ENCODE data around the gene IL1RAPL1. TPM values are rescaled to one million over a fixed set of nuclear protein-coding genes. Genes with fewer than 3 reads are reported as not detected.

Gene IL1RAPL1
- total RNA-seq, 3 donors from 2014 or later: 0.16 to 0.44 TPM; not detected in 1

DNA sequence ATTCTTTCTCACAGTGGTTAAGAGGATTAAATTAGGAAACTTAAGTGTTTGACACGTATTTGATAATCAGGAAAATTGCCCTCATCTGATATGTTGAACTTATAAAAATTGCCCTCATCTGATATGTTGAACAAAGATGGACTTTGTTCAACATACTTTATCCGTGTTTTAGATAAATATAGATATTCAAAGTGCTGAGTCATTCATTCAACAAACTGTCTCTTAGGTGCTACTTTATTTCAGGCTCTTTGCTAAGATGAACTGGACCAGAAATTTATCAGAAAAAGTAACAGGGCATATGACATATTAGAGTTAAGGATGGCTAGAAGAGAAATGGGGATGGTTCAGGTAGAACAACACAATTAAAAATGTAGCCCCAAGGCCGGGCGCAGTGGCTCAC lies 81.7 kb downstream of the IL1RAPL1 start:
- Histone ChIP-seq H3K4me3 (no peak overlapping the region), H3K27ac (no peak overlapping the region), H3K9me3 (no peaks in the 10 kb centered on the region), H3K4me1 (no peaks in the 10 kb centered on the region), H3K27me3 (peaks cover 0 to 14% of the 10 kb centered on the region in 2 donors), H3K36me3 (no peaks in the 10 kb centered on the region)
- TF ChIP-seq, protein P1, sequence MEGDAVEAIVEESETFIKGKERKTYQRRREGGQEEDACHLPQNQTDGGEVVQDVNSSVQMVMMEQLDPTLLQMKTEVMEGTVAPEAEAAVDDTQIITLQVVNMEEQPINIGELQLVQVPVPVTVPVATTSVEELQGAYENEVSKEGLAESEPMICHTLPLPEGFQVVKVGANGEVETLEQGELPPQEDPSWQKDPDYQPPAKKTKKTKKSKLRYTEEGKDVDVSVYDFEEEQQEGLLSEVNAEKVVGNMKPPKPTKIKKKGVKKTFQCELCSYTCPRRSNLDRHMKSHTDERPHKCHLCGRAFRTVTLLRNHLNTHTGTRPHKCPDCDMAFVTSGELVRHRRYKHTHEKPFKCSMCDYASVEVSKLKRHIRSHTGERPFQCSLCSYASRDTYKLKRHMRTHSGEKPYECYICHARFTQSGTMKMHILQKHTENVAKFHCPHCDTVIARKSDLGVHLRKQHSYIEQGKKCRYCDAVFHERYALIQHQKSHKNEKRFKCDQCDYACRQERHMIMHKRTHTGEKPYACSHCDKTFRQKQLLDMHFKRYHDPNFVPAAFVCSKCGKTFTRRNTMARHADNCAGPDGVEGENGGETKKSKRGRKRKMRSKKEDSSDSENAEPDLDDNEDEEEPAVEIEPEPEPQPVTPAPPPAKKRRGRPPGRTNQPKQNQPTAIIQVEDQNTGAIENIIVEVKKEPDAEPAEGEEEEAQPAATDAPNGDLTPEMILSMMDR (IDR thresholded peaks at IDR 0.05): no peak
- TF ChIP-seq POLR2A (IDR thresholded peaks at IDR 0.05) (no peak), POLR2AphosphoS5 (IDR thresholded peaks at IDR 0.05) (no peak)
- no peak for DNase-seq (ENCODE audit: low spot score in 2 of 2)
- intact Hi-C loops (cut with DNase I; ENCODE audit: low total_unique reads): no loop called here

DNA sequence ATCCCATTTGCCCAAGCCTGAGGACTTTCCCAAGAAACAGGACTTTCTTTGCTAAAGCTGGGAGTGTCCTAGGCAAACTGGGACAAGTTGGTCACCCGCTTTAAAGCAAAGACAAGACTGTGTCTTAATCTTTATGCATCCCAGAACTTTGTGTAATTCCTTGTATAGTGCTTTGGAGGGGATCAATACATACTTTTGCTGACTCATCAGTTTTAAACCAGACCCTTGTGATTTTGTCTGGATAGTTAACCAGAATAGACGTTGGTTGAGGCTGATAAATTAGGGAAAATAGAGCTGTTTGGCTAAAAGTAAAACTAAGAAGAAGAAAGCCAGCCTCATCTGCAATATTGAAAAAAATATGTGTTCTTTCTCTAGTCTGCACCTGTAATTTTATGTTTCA lies 82.8 kb downstream of the IL1RAPL1 start:
- Histone ChIP-seq H3K27me3 (peaks cover 0 to 14% of the 10 kb centered on the region in 2 donors), H3K4me3 (no peak overlapping the region), H3K4me1 (no peaks in the 10 kb centered on the region), H3K27ac (no peak overlapping the region), H3K36me3 (no peaks in the 10 kb centered on the region), H3K9me3 (no peaks in the 10 kb centered on the region)
- no peak for TF ChIP-seq POLR2AphosphoS5 (IDR thresholded peaks at IDR 0.05)
- TF ChIP-seq, protein P1 (IDR thresholded peaks at IDR 0.05): no peak
- no peak for TF ChIP-seq POLR2A (IDR thresholded peaks at IDR 0.05)
- DNase-seq (ENCODE audit: low spot score in 2 of 2): no peak
- intact Hi-C loops (cut with DNase I; ENCODE audit: low total_unique reads): no loop called here

DNA sequence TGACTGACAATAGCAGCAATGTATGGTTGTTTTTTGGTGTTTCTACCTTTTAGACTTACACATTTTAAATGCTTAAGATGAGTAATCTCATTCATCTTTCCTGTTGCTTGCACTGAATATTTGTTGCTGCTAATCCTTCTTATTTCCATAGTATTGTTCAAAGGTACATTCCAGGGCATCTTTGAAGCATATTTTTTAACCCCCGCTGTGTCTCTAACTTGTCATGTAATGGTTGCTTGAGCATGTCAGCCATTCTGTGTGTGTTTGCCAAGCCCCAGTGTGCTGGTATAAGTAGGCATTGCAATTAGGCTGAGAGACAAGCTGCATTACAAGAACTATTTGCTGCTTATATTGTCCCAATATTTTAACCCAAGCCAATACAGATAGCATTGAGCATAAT lies 87.9 kb downstream of the IL1RAPL1 start:
- H3K4me1 ChIP-seq: no peaks in the 10 kb centered on the region
- no peaks in the 10 kb centered on the region for H3K36me3 ChIP-seq
- DNase-seq (ENCODE audit: low spot score in 2 of 2): no peak
- TF ChIP-seq POLR2AphosphoS5 (IDR thresholded peaks at IDR 0.05) (no peak), POLR2A (IDR thresholded peaks at IDR 0.05) (no peak)
- TF ChIP-seq, protein P1 (IDR thresholded peaks at IDR 0.05): no peak
- H3K27ac ChIP-seq: no peak overlapping the region
- no peak overlapping the region for H3K4me3 ChIP-seq
- H3K27me3 ChIP-seq: no peaks in the 10 kb centered on the region
- intact Hi-C loops (cut with DNase I; ENCODE audit: low total_unique reads): no loop called here
- H3K9me3 ChIP-seq: no peaks in the 10 kb centered on the region

DNA sequence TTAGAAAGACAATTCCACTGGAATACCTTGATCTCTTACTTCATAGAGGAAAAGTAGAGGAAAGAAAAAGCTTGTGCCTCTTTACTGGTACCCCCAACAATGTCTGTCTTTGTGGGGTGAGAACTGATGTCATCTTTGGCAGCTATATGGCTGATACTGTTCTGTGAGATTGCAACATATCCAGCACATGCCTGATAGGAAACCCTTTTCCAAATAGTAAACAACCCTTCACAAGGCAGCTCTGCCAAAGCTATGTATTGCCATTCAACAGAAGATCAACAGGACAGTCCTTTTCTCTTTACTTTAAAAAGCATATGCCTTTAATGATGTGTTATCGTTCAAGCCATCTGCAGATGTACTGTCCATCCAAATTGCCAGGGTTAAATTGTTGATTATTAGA lies 105.9 kb downstream of the IL1RAPL1 start:
- H3K27ac ChIP-seq: no peak overlapping the region
- H3K4me1 ChIP-seq: no peaks in the 10 kb centered on the region
- peaks cover 0 to 6% of the 10 kb centered on the region in 2 donors for H3K27me3 ChIP-seq
- no peaks in the 10 kb centered on the region for H3K9me3 ChIP-seq
- intact Hi-C loops (cut with DNase I; ENCODE audit: low total_unique reads): no loop called here
- no peak for DNase-seq (ENCODE audit: low spot score in 2 of 2)
- no peaks in the 10 kb centered on the region for H3K36me3 ChIP-seq
- no peak overlapping the region for H3K4me3 ChIP-seq
- TF ChIP-seq POLR2AphosphoS5 (IDR thresholded peaks at IDR 0.05): no peak
- no peak for TF ChIP-seq POLR2A (IDR thresholded peaks at IDR 0.05)
- TF ChIP-seq, protein P1 (IDR thresholded peaks at IDR 0.05): no peak

DNA sequence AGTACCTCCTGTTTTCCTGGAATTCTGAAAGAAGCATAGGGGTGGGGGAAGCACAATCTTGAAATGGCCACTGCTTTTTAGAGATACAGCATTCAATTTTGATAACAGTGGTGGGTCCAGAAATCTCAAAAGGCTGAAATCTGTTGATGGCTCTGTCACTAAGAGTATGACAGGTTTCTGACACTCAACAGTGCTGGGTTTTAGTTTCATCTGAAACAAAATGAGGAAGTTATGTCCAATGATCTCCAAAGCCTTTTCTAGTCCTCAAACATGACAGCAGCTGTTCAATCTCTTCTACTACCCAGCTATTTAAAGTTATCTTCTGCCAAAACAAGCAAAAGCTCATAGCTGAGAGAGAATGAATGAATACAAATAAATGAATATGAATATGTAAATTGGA lies 110.5 kb downstream of the IL1RAPL1 start:
- no peak for DNase-seq (ENCODE audit: low spot score in 2 of 2)
- no peaks in the 10 kb centered on the region for H3K4me1 ChIP-seq
- peaks cover 0 to 10% of the 10 kb centered on the region in 2 donors for H3K27me3 ChIP-seq
- H3K4me3 ChIP-seq: no peak overlapping the region
- no peaks in the 10 kb centered on the region for H3K9me3 ChIP-seq
- no peaks in the 10 kb centered on the region for H3K36me3 ChIP-seq
- TF ChIP-seq POLR2AphosphoS5 (IDR thresholded peaks at IDR 0.05) (no peak), POLR2A (IDR thresholded peaks at IDR 0.05) (no peak)
- TF ChIP-seq, protein P1 (IDR thresholded peaks at IDR 0.05): no peak
- no peak overlapping the region for H3K27ac ChIP-seq
- intact Hi-C loops (cut with DNase I; ENCODE audit: low total_unique reads): no loop called here

Data from breast epithelium (tissue), 4 donors.